Measurements from ENCODE around the gene TANC1. TPM values are rescaled to one million over a fixed set of nuclear protein-coding genes. Genes with fewer than 3 reads are reported as not detected.

TANC1 gene
- total RNA-seq, 1 experiment from 2014 or later, result 2.5 TPM

GRCh38 chr2:159046966-159047365 is 78.5 kb downstream of the TANC1 start:
- no peak overlapping the region for H4K8ac ChIP-seq (replicated peaks; ENCODE audit: insufficient read length, low read depth, low read length)
- no peak overlapping the region for H2AFZ ChIP-seq (ENCODE audit: low read length)
- H3K79me1 ChIP-seq (ENCODE audit: insufficient read depth, low read depth, low read length, poor library complexity, severe bottlenecking), result no peaks in the 10 kb centered on the region
- no peak overlapping the region for H3K9ac ChIP-seq (ENCODE audit: extremely low read depth, insufficient read length, low read length)
- no peak overlapping the region for H3K4me2 ChIP-seq (ENCODE audit: insufficient read depth, insufficient read length, low read length)
- no peak overlapping the region for H3T11ph ChIP-seq (ENCODE audit: low read length)
- Mint-ChIP-seq H3K4me1 (peaks cover 14 to 18% of the 10 kb centered on the region in 2 experiments), H3K27ac (peak overlapping the region in 2 of 3 experiments; percentile 2 to 36; a peak in 3 of 7 replicates), H3K27me3 (ENCODE audit: low read depth) (peaks cover 2% of the 10 kb centered on the region), H3K36me3 (ENCODE audit: insufficient read depth in 1 of 3, low read depth in 3 of 3) (peaks cover under 1 to 9% (median 8%) of the 10 kb centered on the region in 3 experiments; a peak in 6 of 7 replicates), H3K9me3 (peaks cover 8 to 12% of the 10 kb centered on the region in 2 experiments), H3K4me3 (no peak overlapping the region)
- no peaks in the 10 kb centered on the region for H3K4me1 ChIP-seq (ENCODE audit: insufficient read depth, low read length)
- H3K14ac ChIP-seq (ENCODE audit: insufficient read depth, low read length), result no peak overlapping the region
- no CpG with 5 or more reads among the region's 1 CpG for WGBS (ENCODE audit: extremely low coverage, insufficient read length, low lambda C conversion rate)
- no peak overlapping the region for H3K27ac ChIP-seq (ENCODE audit: insufficient read length, low read depth, low read length)
- no peak overlapping the region for H3K4ac ChIP-seq (ENCODE audit: low read depth, low read length)
- no peak overlapping the region for H4K91ac ChIP-seq (ENCODE audit: insufficient read length, low read depth, low read length)
- H2BK15ac ChIP-seq (ENCODE audit: low read depth, low read length), result no peak overlapping the region
- H2BK5ac ChIP-seq (ENCODE audit: insufficient read length, low read length), result no peak overlapping the region
- H2BK120ac ChIP-seq (ENCODE audit: low read depth, low read length, poor library complexity, severe bottlenecking), result no peak overlapping the region
- H3K79me2 ChIP-seq (ENCODE audit: insufficient read depth, low read length), result no peaks in the 10 kb centered on the region
- TF ChIP-seq, protein P1, sequence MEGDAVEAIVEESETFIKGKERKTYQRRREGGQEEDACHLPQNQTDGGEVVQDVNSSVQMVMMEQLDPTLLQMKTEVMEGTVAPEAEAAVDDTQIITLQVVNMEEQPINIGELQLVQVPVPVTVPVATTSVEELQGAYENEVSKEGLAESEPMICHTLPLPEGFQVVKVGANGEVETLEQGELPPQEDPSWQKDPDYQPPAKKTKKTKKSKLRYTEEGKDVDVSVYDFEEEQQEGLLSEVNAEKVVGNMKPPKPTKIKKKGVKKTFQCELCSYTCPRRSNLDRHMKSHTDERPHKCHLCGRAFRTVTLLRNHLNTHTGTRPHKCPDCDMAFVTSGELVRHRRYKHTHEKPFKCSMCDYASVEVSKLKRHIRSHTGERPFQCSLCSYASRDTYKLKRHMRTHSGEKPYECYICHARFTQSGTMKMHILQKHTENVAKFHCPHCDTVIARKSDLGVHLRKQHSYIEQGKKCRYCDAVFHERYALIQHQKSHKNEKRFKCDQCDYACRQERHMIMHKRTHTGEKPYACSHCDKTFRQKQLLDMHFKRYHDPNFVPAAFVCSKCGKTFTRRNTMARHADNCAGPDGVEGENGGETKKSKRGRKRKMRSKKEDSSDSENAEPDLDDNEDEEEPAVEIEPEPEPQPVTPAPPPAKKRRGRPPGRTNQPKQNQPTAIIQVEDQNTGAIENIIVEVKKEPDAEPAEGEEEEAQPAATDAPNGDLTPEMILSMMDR (conservative IDR thresholded peaks at IDR 0.05), result no peak
- no peak overlapping the region for H3K18ac ChIP-seq (ENCODE audit: insufficient read length, low read depth, low read length)
- H3K56ac ChIP-seq (ENCODE audit: insufficient read length, low read depth, low read length), result no peak overlapping the region
- no peak overlapping the region for H2AK5ac ChIP-seq (ENCODE audit: insufficient read length, low read length)
- no peak for DNase-seq
- no peaks in the 10 kb centered on the region for H4K20me1 ChIP-seq (ENCODE audit: control insufficient read depth, insufficient read depth, insufficient read length)
- H4K5ac ChIP-seq (ENCODE audit: insufficient read length, low read depth, low read length), result no peak overlapping the region
- no peaks in the 10 kb centered on the region for H3K9me3 ChIP-seq (ENCODE audit: control insufficient read depth, low read depth, low read length)
- no peak overlapping the region for H3K23ac ChIP-seq (ENCODE audit: insufficient read length, low read depth, low read length)
- H3K27me3 ChIP-seq (ENCODE audit: insufficient read depth, low read length), result no peaks in the 10 kb centered on the region
- H3K23me2 ChIP-seq (ENCODE audit: insufficient read length, low read depth, low read length, poor library complexity, severe bottlenecking), result no peaks in the 10 kb centered on the region
- no peak overlapping the region for H2BK20ac ChIP-seq (ENCODE audit: low read depth, low read length, poor library complexity, severe bottlenecking)
- no peak overlapping the region for H2BK12ac ChIP-seq (ENCODE audit: insufficient read length, low read depth, low read length)
